WTC11 (cell line): Measurements from ENCODE around the gene CCNYL1. TPM values are rescaled to one million over a fixed set of nuclear protein-coding genes. Genes with fewer than 3 reads are reported as not detected.

Source experiments
- ATAC-seq: fragments of 200-7000 bp; cut with Tn5 transposase; 2 replicates; pipeline ENCODE4 v1.10.0; 2021; ENCODE audit warnings: mild to moderate bottlenecking, moderate library complexity
- CTCF ChIA-PET: fragments of 300-600 bp; sonication (Branson Sonifier 250); formaldehyde crosslinking; loops from one replicate; lab custom pipeline; 2021; ENCODE audit warnings: antibody characterized with exemption; lab: Charles Lee
- POLR2A ChIA-PET: fragments of 350-600 bp; sonication (Branson Sonifier 250); formaldehyde crosslinking; loops from one replicate; lab custom pipeline; 2021; ENCODE audit warnings: antibody characterized with exemption; lab: Charles Lee
- DNase-seq: peaks from one replicate; pipeline ENCODE4 v3.0.0; 2021; ENCODE audit warnings: low spot score
- H3K27ac Mint-ChIP-seq: 2 replicates; pipeline ENCODE4 v1.8.0; 2021; ENCODE audit warnings: mixed read lengths
- H3K27me3 Mint-ChIP-seq: 2 replicates; pipeline ENCODE4 v1.8.0; 2021; ENCODE audit warnings: low read depth, mild to moderate bottlenecking, moderate library complexity, mixed read lengths
- H3K36me3 Mint-ChIP-seq: 2 replicates; pipeline ENCODE4 v1.8.0; 2021; ENCODE audit warnings: mixed read lengths
- H3K4me1 Mint-ChIP-seq: 2 replicates; pipeline ENCODE4 v1.8.0; 2022; ENCODE audit warnings: mixed read lengths
- H3K4me3 Mint-ChIP-seq: 2 replicates; pipeline ENCODE4 v1.8.0; 2021; ENCODE audit warnings: mild to moderate bottlenecking, moderate library complexity, mixed read lengths
- H3K9me3 Mint-ChIP-seq: 2 replicates; pipeline ENCODE4 v1.8.0; 2021; ENCODE audit warnings: mixed read lengths
- CREM ChIP-seq: sonication (generic); formaldehyde crosslinking; IDR thresholded peaks from 2 replicates; pipeline ENCODE4 v1.8.1; 2022; ENCODE audit warnings: mild to moderate bottlenecking, missing genetic modification reagents, moderate library complexity
- ELF4 ChIP-seq: sonication (generic); formaldehyde crosslinking; IDR thresholded peaks from 2 replicates; pipeline ENCODE4 v1.8.1; 2022; ENCODE audit warnings: low read depth, mild to moderate bottlenecking, moderate library complexity, missing genetic modification reagents
- FOXK1 ChIP-seq: sonication (generic); formaldehyde crosslinking; IDR thresholded peaks from 2 replicates; pipeline ENCODE4 v1.8.0; 2022; ENCODE audit warnings: mild to moderate bottlenecking, moderate library complexity, missing genetic modification reagents
- GRHL2 ChIP-seq: fragments of 250-450 bp; sonication (Bioruptor Pico); IDR thresholded peaks from 2 replicates; pipeline ENCODE4 v1.8.0; 2022; ENCODE audit warnings: mild to moderate bottlenecking, moderate library complexity; ENCODE audit not compliant: insufficient replicate concordance, severe bottlenecking
- IRF2 ChIP-seq: sonication (generic); formaldehyde crosslinking; IDR thresholded peaks from 2 replicates; pipeline ENCODE4 v1.8.0; 2022; ENCODE audit warnings: low read depth, missing genetic modification reagents, borderline replicate concordance
- JAZF1 ChIP-seq: fragments of 250-450 bp; sonication (Bioruptor Pico); IDR thresholded peaks from 2 replicates; pipeline ENCODE4 v1.9.0; 2021; ENCODE audit warnings: moderate library complexity, mild to moderate bottlenecking, inconsistent platforms
- MYBL2 ChIP-seq: sonication (generic); formaldehyde crosslinking; IDR thresholded peaks from 2 replicates; pipeline ENCODE4 v1.8.1; 2023; ENCODE audit warnings: mild to moderate bottlenecking, moderate library complexity, missing genetic modification reagents
- NFE2L1 ChIP-seq: sonication (generic); formaldehyde crosslinking; IDR thresholded peaks from 2 replicates; pipeline ENCODE4 v1.8.1; 2023; ENCODE audit warnings: missing genetic modification reagents
- NR2C2 ChIP-seq: sonication (generic); formaldehyde crosslinking; IDR thresholded peaks from 2 replicates; pipeline ENCODE4 v1.8.0; 2022; ENCODE audit warnings: mild to moderate bottlenecking, missing genetic modification reagents
- RORB ChIP-seq: fragments of 250-450 bp; sonication (Bioruptor Pico); IDR thresholded peaks from 2 replicates; pipeline ENCODE4 v1.9.0; 2021; ENCODE audit warnings: mild to moderate bottlenecking
- SMAD4 ChIP-seq: sonication (generic); formaldehyde crosslinking; IDR thresholded peaks from 2 replicates; pipeline ENCODE4 v1.8.0; 2022; ENCODE audit warnings: mild to moderate bottlenecking, missing genetic modification reagents
- SP1 ChIP-seq: sonication (generic); formaldehyde crosslinking; conservative IDR thresholded peaks from 2 replicates; pipeline ENCODE4 v1.8.1; 2022; ENCODE audit warnings: missing genetic modification reagents
- TEAD4 ChIP-seq: sonication (generic); formaldehyde crosslinking; IDR thresholded peaks from 2 replicates; pipeline ENCODE4 v1.8.0; 2022; ENCODE audit warnings: mild to moderate bottlenecking, missing genetic modification reagents
- total RNA-seq: library from RNA; stranded (reverse); gene quantifications from 3 replicates; pipeline ENCODE4 v1.2.3, GENCODE V29; 2021
- TF ChIP-seq, protein P1 (sequence below): sonication (generic); formaldehyde crosslinking; IDR thresholded peaks from 2 replicates; pipeline ENCODE4 v1.8.0; 2023; ENCODE audit warnings: missing genetic modification reagents, mild to moderate bottlenecking, borderline replicate concordance
- TF ChIP-seq, protein P2 (sequence below): sonication (generic); formaldehyde crosslinking; IDR thresholded peaks from 2 replicates; pipeline ENCODE4 v1.8.1; 2022; ENCODE audit warnings: missing genetic modification reagents, borderline replicate concordance
- TF ChIP-seq, protein P3 (sequence below): fragments of 200-600 bp; IDR thresholded peaks from 2 replicates; pipeline ENCODE4 v1.8.0; 2022; ENCODE audit warnings: antibody characterized with exemption
- TF ChIP-seq, protein P4 (sequence below): sonication (generic); formaldehyde crosslinking; IDR thresholded peaks from 2 replicates; pipeline ENCODE4 v1.8.1; 2023; ENCODE audit warnings: mild to moderate bottlenecking, missing genetic modification reagents, borderline replicate concordance
- TF ChIP-seq, protein P5 (sequence below): fragments of 250-450 bp; sonication (Bioruptor Pico); IDR thresholded peaks from 2 replicates; pipeline ENCODE4 v2.1.2; 2022; ENCODE audit warnings: mild to moderate bottlenecking, moderate library complexity
- TF ChIP-seq, protein P6 (sequence below): fragments of 250-450 bp; sonication (Bioruptor Pico); IDR thresholded peaks from 2 replicates; pipeline ENCODE4 v1.9.0; 2021; ENCODE audit warnings: moderate library complexity, mild to moderate bottlenecking, inconsistent platforms, borderline replicate concordance
- TF ChIP-seq, protein P7 (sequence below): sonication (generic); formaldehyde crosslinking; IDR thresholded peaks from 2 replicates; pipeline ENCODE4 v1.8.1; 2022; ENCODE audit warnings: mild to moderate bottlenecking, moderate library complexity, missing genetic modification reagents

CCNYL1 gene
- total RNA-seq, 1 experiment from 2014 or later: 31.6 TPM

DNA sequence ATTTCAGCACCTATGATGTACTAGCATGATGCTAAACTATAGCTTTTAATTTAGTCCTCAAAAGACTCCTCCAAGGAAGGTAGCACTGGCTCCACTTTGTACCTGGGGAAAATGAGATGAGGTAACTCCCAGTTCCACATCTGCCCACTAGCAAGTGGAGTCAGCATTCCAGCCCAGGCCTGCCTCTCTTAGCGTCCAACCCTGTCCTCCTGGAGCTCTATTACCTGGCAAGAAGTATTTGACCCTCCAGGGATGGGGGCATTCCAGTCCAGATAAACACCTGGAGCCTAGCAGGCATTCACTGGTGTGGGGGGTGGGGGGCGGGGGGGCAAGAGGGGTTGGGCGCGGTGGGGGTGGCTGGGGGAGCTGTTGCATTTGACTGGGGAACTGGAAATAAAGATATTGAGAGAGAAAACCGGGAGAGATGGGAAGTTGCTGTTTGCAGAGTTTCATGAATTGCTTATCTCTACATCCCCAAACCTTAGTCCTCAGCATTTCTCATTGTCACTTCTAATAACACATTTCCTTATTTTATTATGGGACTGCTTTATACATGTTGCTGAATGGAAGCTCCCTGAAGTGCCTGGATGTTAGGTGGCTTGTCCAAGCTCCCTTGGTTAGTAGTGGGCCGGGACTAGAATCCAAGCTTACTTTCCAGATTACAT is 80.3 kb downstream of the CCNYL1 start:
- peaks cover 29% of the 10 kb centered on the region for H3K4me1 Mint-ChIP-seq
- peak overlapping the region; percentile 4; the same call in 1 of the 2 replicates for H3K27ac Mint-ChIP-seq
- DNase-seq (no peak), ATAC-seq (peak; percentile 48; the same call in 1 of the 2 replicates)
- no peak for TF ChIP-seq JAZF1 (CRISPR knock-in tag)
- no peak for TF ChIP-seq ELF4 (CRISPR knock-in tag)
- no peak for TF ChIP-seq MYBL2 (CRISPR knock-in tag)
- no peak for TF ChIP-seq TEAD4 (CRISPR knock-in tag)
- TF ChIP-seq, protein P1, sequence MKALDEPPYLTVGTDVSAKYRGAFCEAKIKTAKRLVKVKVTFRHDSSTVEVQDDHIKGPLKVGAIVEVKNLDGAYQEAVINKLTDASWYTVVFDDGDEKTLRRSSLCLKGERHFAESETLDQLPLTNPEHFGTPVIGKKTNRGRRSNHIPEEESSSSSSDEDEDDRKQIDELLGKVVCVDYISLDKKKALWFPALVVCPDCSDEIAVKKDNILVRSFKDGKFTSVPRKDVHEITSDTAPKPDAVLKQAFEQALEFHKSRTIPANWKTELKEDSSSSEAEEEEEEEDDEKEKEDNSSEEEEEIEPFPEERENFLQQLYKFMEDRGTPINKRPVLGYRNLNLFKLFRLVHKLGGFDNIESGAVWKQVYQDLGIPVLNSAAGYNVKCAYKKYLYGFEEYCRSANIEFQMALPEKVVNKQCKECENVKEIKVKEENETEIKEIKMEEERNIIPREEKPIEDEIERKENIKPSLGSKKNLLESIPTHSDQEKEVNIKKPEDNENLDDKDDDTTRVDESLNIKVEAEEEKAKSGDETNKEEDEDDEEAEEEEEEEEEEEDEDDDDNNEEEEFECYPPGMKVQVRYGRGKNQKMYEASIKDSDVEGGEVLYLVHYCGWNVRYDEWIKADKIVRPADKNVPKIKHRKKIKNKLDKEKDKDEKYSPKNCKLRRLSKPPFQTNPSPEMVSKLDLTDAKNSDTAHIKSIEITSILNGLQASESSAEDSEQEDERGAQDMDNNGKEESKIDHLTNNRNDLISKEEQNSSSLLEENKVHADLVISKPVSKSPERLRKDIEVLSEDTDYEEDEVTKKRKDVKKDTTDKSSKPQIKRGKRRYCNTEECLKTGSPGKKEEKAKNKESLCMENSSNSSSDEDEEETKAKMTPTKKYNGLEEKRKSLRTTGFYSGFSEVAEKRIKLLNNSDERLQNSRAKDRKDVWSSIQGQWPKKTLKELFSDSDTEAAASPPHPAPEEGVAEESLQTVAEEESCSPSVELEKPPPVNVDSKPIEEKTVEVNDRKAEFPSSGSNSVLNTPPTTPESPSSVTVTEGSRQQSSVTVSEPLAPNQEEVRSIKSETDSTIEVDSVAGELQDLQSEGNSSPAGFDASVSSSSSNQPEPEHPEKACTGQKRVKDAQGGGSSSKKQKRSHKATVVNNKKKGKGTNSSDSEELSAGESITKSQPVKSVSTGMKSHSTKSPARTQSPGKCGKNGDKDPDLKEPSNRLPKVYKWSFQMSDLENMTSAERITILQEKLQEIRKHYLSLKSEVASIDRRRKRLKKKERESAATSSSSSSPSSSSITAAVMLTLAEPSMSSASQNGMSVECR (CRISPR knock-in tag): no peak
- no peak for TF ChIP-seq CREM (CRISPR knock-in tag)
- no peak for TF ChIP-seq NR2C2 (CRISPR knock-in tag)
- TF ChIP-seq, protein P2, sequence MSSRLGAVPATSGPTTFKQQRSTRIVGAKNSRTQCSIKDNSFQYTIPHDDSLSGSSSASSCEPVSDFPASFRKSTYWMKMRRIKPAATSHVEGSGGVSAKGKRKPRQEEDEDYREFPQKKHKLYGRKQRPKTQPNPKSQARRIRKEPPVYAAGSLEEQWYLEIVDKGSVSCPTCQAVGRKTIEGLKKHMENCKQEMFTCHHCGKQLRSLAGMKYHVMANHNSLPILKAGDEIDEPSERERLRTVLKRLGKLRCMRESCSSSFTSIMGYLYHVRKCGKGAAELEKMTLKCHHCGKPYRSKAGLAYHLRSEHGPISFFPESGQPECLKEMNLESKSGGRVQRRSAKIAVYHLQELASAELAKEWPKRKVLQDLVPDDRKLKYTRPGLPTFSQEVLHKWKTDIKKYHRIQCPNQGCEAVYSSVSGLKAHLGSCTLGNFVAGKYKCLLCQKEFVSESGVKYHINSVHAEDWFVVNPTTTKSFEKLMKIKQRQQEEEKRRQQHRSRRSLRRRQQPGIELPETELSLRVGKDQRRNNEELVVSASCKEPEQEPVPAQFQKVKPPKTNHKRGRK (CRISPR knock-in tag): no peak
- TF ChIP-seq NFE2L1 (CRISPR knock-in tag): no peak
- TF ChIP-seq, protein P3, sequence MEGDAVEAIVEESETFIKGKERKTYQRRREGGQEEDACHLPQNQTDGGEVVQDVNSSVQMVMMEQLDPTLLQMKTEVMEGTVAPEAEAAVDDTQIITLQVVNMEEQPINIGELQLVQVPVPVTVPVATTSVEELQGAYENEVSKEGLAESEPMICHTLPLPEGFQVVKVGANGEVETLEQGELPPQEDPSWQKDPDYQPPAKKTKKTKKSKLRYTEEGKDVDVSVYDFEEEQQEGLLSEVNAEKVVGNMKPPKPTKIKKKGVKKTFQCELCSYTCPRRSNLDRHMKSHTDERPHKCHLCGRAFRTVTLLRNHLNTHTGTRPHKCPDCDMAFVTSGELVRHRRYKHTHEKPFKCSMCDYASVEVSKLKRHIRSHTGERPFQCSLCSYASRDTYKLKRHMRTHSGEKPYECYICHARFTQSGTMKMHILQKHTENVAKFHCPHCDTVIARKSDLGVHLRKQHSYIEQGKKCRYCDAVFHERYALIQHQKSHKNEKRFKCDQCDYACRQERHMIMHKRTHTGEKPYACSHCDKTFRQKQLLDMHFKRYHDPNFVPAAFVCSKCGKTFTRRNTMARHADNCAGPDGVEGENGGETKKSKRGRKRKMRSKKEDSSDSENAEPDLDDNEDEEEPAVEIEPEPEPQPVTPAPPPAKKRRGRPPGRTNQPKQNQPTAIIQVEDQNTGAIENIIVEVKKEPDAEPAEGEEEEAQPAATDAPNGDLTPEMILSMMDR: no peak
- no peak for TF ChIP-seq SP1 (CRISPR knock-in tag)
- TF ChIP-seq, protein P4, sequence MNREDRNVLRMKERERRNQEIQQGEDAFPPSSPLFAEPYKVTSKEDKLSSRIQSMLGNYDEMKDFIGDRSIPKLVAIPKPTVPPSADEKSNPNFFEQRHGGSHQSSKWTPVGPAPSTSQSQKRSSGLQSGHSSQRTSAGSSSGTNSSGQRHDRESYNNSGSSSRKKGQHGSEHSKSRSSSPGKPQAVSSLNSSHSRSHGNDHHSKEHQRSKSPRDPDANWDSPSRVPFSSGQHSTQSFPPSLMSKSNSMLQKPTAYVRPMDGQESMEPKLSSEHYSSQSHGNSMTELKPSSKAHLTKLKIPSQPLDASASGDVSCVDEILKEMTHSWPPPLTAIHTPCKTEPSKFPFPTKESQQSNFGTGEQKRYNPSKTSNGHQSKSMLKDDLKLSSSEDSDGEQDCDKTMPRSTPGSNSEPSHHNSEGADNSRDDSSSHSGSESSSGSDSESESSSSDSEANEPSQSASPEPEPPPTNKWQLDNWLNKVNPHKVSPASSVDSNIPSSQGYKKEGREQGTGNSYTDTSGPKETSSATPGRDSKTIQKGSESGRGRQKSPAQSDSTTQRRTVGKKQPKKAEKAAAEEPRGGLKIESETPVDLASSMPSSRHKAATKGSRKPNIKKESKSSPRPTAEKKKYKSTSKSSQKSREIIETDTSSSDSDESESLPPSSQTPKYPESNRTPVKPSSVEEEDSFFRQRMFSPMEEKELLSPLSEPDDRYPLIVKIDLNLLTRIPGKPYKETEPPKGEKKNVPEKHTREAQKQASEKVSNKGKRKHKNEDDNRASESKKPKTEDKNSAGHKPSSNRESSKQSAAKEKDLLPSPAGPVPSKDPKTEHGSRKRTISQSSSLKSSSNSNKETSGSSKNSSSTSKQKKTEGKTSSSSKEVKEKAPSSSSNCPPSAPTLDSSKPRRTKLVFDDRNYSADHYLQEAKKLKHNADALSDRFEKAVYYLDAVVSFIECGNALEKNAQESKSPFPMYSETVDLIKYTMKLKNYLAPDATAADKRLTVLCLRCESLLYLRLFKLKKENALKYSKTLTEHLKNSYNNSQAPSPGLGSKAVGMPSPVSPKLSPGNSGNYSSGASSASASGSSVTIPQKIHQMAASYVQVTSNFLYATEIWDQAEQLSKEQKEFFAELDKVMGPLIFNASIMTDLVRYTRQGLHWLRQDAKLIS (CRISPR knock-in tag): no peak
- no peak for TF ChIP-seq RORB
- no peak for TF ChIP-seq IRF2
- no peak for TF ChIP-seq SMAD4 (CRISPR knock-in tag)
- TF ChIP-seq, protein P5, sequence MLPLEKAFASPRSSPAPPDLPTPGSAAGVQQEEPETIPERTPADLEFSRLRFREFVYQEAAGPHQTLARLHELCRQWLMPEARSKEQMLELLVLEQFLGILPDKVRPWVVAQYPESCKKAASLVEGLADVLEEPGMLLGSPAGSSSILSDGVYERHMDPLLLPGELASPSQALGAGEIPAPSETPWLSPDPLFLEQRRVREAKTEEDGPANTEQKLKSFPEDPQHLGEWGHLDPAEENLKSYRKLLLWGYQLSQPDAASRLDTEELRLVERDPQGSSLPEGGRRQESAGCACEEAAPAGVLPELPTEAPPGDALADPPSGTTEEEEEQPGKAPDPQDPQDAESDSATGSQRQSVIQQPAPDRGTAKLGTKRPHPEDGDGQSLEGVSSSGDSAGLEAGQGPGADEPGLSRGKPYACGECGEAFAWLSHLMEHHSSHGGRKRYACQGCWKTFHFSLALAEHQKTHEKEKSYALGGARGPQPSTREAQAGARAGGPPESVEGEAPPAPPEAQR (CRISPR knock-in tag): no peak
- TF ChIP-seq, protein P6, sequence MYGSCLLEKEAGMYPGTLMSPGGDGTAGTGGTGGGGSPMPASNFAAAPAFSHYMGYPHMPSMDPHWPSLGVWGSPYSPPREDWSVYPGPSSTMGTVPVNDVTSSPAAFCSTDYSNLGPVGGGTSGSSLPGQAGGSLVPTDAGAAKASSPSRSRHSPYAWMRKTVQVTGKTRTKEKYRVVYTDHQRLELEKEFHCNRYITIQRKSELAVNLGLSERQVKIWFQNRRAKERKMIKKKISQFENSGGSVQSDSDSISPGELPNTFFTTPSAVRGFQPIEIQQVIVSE: no peak
- TF ChIP-seq, protein P7, sequence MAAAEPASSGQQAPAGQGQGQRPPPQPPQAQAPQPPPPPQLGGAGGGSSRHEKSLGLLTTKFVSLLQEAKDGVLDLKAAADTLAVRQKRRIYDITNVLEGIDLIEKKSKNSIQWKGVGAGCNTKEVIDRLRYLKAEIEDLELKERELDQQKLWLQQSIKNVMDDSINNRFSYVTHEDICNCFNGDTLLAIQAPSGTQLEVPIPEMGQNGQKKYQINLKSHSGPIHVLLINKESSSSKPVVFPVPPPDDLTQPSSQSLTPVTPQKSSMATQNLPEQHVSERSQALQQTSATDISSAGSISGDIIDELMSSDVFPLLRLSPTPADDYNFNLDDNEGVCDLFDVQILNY (CRISPR knock-in tag): no peak
- no peak for TF ChIP-seq FOXK1 (CRISPR knock-in tag)
- no peak for TF ChIP-seq GRHL2 (CRISPR knock-in tag)
- ChIA-PET CTCF (interaction anchor here (0.7 to 1.9 kb wide), 10 partner anchors 19 to 280 kb away, joined by 3 to 7 read pairs (median 4); partner anchors contain the start of gene FZD5), POLR2A (interaction anchor here (1.0 to 2.1 kb wide), 2 partner anchors 14 to 80 kb away, joined by 3 to 6 read pairs; partner anchors contain the start of gene CCNYL1)
- H3K36me3 Mint-ChIP-seq: no peaks in the 10 kb centered on the region
- no peaks in the 10 kb centered on the region for H3K9me3 Mint-ChIP-seq
- no peak overlapping the region for H3K4me3 Mint-ChIP-seq
- peaks cover 3% of the 10 kb centered on the region; the same call in 1 of the 2 replicates for H3K27me3 Mint-ChIP-seq
